Tibial nerve (tissue), 4 donors: ENCODE results near the gene DEF6. TPM values are rescaled to one million over a fixed set of nuclear protein-coding genes. Genes with fewer than 3 reads are reported as not detected.

Experiments
- DNase-seq, 2 donors: peaks; one replicate each; pipeline ENCODE4 v3.0.0-alpha.2; 2019; ENCODE audit warnings: low spot score in 2 of 2
- H3K27ac ChIP-seq, 4 donors: fragments of 200-600 bp; sonication (generic) in 3 of 4; one replicate each; pipeline ENCODE4 v1.5.1; 2017 to 2019; ENCODE audit warnings: mild to moderate bottlenecking in 1 of 4
- H3K27me3 ChIP-seq, 2 donors: fragments of 200-600 bp; sonication (generic) in 1 of 2; one replicate each; pipeline versions ENCODE4 v1.5.1 to v1.6.0; 2017 to 2019
- H3K36me3 ChIP-seq, 3 donors: fragments of 200-600 bp; sonication (generic); one replicate each; pipeline ENCODE4 v1.5.1; 2018 to 2019
- H3K4me1 ChIP-seq, 4 donors: fragments of 200-600 bp; sonication (generic) in 3 of 4; one replicate each; pipeline ENCODE4 v1.5.1; 2017 to 2019
- H3K4me3 ChIP-seq, 4 donors: fragments of 200-600 bp; sonication (generic) in 3 of 4; one replicate each; pipeline ENCODE4 v1.5.1; 2017 to 2019; ENCODE audit warnings: mild to moderate bottlenecking in 1 of 4, moderate library complexity in 1 of 4
- H3K9me3 ChIP-seq, 4 donors: fragments of 200-600 bp; sonication (generic) in 3 of 4; one replicate each; pipeline ENCODE4 v1.5.1; 2017 to 2019
- EP300 ChIP-seq, 2 donors: sonication (generic); formaldehyde crosslinking; IDR thresholded peaks; one replicate each; pipeline ENCODE4 v1.6.1; 2017; ENCODE audit warnings: antibody characterized with exemption in 2 of 2, mild to moderate bottlenecking in 1 of 2
- POLR2A ChIP-seq, 2 donors: fragments of 450-650 bp; IDR thresholded peaks; one replicate each; pipeline ENCODE4 v1.6.1; 2017; ENCODE audit warnings: antibody characterized with exemption in 2 of 2, mild to moderate bottlenecking in 2 of 2, moderate library complexity in 2 of 2
- WGBS, 2 donors: methylation state at CpG; one replicate each; pipeline ENCODE4 v1.1.5; 2018; 5-methylcytosine and 5-hydroxymethylcytosine counted together
- total RNA-seq, 4 donors: library from RNA; depleted of rRNA; stranded (reverse); fragments of >200 nt; gene quantifications; one replicate each; pipeline ENCODE4 v1.1.0, GENCODE V29; 2016
- TF ChIP-seq, protein P1 (sequence below), 5 experiments: fragments of 200-600 bp in 3 of 5; fragments of 450-650 bp in 2 of 5; sonication (generic) in 3 of 5; IDR thresholded peaks; one replicate each; pipeline ENCODE4 v1.5.1; 2016 to 2019; ENCODE audit warnings: antibody characterized with exemption in 5 of 5, mild to moderate bottlenecking in 3 of 5, moderate library complexity in 2 of 5

The DEF6 gene
- total RNA-seq, 4 donors from 2014 or later = 3.3 to 21.9 (median 7.4) TPM

DNA sequence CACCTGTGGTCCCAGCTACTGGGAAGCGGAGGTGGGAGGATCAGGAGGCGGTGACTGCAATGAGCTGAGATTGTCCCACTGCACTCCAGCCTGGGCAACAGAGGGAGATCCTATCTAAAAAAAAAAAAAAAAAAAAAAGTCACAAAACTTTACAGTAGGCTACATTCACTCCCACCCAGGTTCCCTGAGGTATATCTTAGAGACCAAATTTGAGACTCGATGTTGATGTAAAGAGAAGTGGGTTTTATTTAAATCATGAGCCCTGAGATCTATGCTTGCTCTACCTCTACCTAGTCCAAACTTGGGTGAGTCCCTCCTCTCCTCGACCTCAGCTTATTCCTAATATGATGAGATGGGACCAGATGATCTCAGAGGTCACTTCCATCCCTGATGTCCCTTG lies 8.8 kb upstream of the DEF6 start:
- TF ChIP-seq, protein P1, sequence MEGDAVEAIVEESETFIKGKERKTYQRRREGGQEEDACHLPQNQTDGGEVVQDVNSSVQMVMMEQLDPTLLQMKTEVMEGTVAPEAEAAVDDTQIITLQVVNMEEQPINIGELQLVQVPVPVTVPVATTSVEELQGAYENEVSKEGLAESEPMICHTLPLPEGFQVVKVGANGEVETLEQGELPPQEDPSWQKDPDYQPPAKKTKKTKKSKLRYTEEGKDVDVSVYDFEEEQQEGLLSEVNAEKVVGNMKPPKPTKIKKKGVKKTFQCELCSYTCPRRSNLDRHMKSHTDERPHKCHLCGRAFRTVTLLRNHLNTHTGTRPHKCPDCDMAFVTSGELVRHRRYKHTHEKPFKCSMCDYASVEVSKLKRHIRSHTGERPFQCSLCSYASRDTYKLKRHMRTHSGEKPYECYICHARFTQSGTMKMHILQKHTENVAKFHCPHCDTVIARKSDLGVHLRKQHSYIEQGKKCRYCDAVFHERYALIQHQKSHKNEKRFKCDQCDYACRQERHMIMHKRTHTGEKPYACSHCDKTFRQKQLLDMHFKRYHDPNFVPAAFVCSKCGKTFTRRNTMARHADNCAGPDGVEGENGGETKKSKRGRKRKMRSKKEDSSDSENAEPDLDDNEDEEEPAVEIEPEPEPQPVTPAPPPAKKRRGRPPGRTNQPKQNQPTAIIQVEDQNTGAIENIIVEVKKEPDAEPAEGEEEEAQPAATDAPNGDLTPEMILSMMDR (IDR thresholded peaks at IDR 0.05) = no peak
- TF ChIP-seq EP300 (IDR thresholded peaks at IDR 0.05) (no peak), POLR2A (IDR thresholded peaks at IDR 0.05) (no peak)
- Histone ChIP-seq H3K27ac (no peak overlapping the region), H3K9me3 (no peaks in the 10 kb centered on the region), H3K36me3 (peaks cover 0 to 99% (median 21%) of the 10 kb centered on the region in 3 donors), H3K27me3 (no peaks in the 10 kb centered on the region), H3K4me1 (no peaks in the 10 kb centered on the region), H3K4me3 (no peak overlapping the region)
- WGBS, 2 donors = 69 to 73% methylated on average over 4 of the region's 4 CpGs
- DNase-seq = no peak

DNA sequence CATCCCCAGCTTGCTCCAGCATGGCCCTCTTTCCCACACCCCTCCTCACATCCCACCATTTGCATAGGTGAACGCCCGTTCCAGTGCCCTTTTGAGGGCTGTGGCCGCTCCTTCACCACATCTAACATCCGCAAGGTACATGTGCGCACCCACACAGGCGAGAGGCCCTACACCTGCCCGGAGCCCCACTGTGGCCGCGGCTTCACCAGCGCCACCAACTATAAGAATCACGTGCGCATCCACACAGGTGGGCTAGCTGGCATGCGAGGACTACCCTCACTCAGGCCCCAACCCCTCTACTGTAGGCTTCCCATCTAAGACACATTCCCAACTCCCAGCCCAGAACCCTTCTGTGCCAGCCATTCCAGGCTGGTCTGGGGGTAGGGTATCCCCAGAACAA lies 6.1 kb upstream of the DEF6 start:
- Histone ChIP-seq H3K27ac (no peak overlapping the region), H3K4me3 (no peak overlapping the region), H3K9me3 (no peaks in the 10 kb centered on the region), H3K27me3 (no peaks in the 10 kb centered on the region), H3K36me3 (peaks cover 0 to 97% (median 13%) of the 10 kb centered on the region in 3 donors), H3K4me1 (no peaks in the 10 kb centered on the region)
- WGBS, 2 donors = 96% methylated on average over 13 of the region's 13 CpGs
- DNase-seq = no peak
- TF ChIP-seq POLR2A (IDR thresholded peaks at IDR 0.05) (no peak), EP300 (IDR thresholded peaks at IDR 0.05) (no peak)
- TF ChIP-seq, protein P1 (IDR thresholded peaks at IDR 0.05) = no peak

- Histone ChIP-seq H3K27ac (no peak overlapping the region), H3K4me3 (no peak overlapping the region), H3K36me3 (peaks cover 0 to 91% (median 13%) of the 10 kb centered on the region in 3 donors), H3K4me1 (peaks cover 0 to 10% (median 3%) of the 10 kb centered on the region in 4 donors), H3K27me3 (no peaks in the 10 kb centered on the region), H3K9me3 (no peaks in the 10 kb centered on the region)
- no peak for DNase-seq
- 77 to 80% methylated on average over 15 of the region's 15 CpGs for WGBS, 2 donors
- TF ChIP-seq, protein P1 (IDR thresholded peaks at IDR 0.05) = no peak
- TF ChIP-seq POLR2A (IDR thresholded peaks at IDR 0.05) (no peak), EP300 (IDR thresholded peaks at IDR 0.05) (no peak)
Observed at GRCh38 chr6:35292494-35292893, 5.1 kb upstream of the DEF6 start.

DNA sequence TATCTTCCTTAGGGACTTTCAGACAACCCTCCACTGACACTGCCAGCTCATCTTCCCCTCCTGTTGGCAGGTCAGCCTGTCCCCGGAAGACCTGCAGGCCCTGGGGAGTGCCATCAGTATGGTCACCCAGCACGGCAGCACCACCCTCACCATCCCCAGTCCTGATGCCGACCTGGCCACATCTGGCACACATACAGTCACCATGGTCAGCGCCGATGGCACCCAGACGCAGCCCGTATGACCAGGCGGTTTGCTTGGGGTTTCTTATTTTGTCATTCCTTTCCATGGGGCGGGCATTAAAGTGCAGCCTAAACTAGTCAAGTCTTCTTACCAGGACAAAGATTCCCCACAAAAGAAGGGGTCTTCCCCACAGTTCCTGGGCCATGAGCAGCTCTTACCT lies 3.9 kb upstream of the DEF6 start:
- no peak for DNase-seq

DNA sequence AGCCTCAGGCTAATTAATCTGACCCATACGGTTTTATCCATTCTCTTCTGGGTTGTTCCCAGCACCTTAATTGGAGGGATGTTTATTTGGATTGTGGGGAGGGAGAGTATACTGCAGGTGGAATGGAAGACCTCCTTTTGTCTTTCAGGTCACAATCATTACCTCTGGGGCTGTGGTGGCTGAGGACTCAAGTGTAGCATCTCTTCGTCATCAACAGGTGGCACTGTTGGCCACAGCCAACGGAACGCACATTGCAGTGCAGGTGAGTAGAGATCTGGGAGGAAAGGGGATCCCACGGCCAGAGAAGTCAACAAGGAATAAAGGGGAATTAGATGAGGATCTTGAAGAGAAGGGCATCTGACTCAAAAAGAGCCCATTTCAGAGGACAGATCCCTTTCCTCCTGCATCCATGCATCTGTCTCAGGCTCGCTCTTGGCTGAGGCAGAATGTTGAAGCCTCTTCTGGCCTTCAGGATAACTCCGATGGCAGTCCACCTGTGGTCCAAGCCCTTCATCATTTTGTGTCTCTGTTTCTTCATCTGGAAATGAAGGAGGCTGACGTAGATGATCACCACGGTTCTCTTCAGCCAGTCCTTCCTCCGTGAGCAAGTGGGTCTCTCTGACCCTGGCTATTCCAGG lies 3.2 kb upstream of the DEF6 start:
- Histone ChIP-seq H3K27me3 (no peaks in the 10 kb centered on the region), H3K36me3 (peaks cover 0 to 78% (median 10%) of the 10 kb centered on the region in 3 donors), H3K4me3 (no peak overlapping the region), H3K27ac (no peak overlapping the region), H3K9me3 (no peaks in the 10 kb centered on the region), H3K4me1 (peaks cover 0 to 21% (median 7%) of the 10 kb centered on the region in 4 donors)
- 55 to 64% methylated on average over 10 of the region's 10 CpGs for WGBS, 2 donors
- no peak for DNase-seq
- TF ChIP-seq, protein P1 (IDR thresholded peaks at IDR 0.05) = peak; percentile 46 to 71 (median 52)
- no peak for TF ChIP-seq POLR2A (IDR thresholded peaks at IDR 0.05)

More for the DNA sequence above, 3.9 kb upstream of the DEF6 start:
- TF ChIP-seq, protein P1 (IDR thresholded peaks at IDR 0.05) = no peak
- no peak for TF ChIP-seq EP300 (IDR thresholded peaks at IDR 0.05)
- no peak for TF ChIP-seq POLR2A (IDR thresholded peaks at IDR 0.05)
- peaks cover 0 to 85% (median 13%) of the 10 kb centered on the region in 3 donors for H3K36me3 ChIP-seq
- no peak overlapping the region for H3K27ac ChIP-seq
- H3K9me3 ChIP-seq = no peaks in the 10 kb centered on the region
- peaks cover 0 to 21% (median 7%) of the 10 kb centered on the region in 4 donors for H3K4me1 ChIP-seq
- H3K27me3 ChIP-seq = no peaks in the 10 kb centered on the region
- H3K4me3 ChIP-seq = no peak overlapping the region
- WGBS, 2 donors = 89 to 96% methylated on average over 9 of the region's 9 CpGs
